Bronchial epithelial cell (primary cell): ENCODE results near the gene MICAL1. TPM values are rescaled to one million over a fixed set of nuclear protein-coding genes. Genes with fewer than 3 reads are reported as not detected.

Experiments used
- DNase-seq: peaks from one replicate; pipeline ENCODE4 v3.0.0-alpha.2; 2010; ENCODE audit warnings: low read depth
- FAIRE-seq: peaks from 2 replicates; lab custom pipeline; 2011; peaks lifted over from hg19 to GRCh38; lab: Jason Lieb, UNC
- H3K27me3 ChIP-seq: 2 replicates; pipeline ENCODE4 v1.5.1; 2011; ENCODE audit warnings: low read length; ENCODE audit not compliant: control insufficient read depth, insufficient read depth
- H3K36me3 ChIP-seq: 2 replicates; pipeline ENCODE4 v1.5.1; 2011; ENCODE audit warnings: low read length; ENCODE audit not compliant: control insufficient read depth, insufficient read depth
- H3K4me3 ChIP-seq: 2 replicates; pipeline ENCODE4 v1.5.1; 2011; ENCODE audit warnings: mild to moderate bottlenecking, low read depth, low read length, control low read depth
- total RNA-seq: library from RNA; depleted of rRNA; stranded (reverse); fragments of >200 nt; gene quantifications from 2 replicates; pipeline ENCODE4 v1.2.1, GENCODE V29; 2014
- TF ChIP-seq, protein P1 (sequence below): IDR thresholded peaks from 2 replicates; pipeline ENCODE4 v1.5.1; 2011; ENCODE audit warnings: mild to moderate bottlenecking, moderate library complexity, low read length, control low read depth, inconsistent platforms; ENCODE audit not compliant: insufficient read depth, severe bottlenecking

The MICAL1 gene, protein sequence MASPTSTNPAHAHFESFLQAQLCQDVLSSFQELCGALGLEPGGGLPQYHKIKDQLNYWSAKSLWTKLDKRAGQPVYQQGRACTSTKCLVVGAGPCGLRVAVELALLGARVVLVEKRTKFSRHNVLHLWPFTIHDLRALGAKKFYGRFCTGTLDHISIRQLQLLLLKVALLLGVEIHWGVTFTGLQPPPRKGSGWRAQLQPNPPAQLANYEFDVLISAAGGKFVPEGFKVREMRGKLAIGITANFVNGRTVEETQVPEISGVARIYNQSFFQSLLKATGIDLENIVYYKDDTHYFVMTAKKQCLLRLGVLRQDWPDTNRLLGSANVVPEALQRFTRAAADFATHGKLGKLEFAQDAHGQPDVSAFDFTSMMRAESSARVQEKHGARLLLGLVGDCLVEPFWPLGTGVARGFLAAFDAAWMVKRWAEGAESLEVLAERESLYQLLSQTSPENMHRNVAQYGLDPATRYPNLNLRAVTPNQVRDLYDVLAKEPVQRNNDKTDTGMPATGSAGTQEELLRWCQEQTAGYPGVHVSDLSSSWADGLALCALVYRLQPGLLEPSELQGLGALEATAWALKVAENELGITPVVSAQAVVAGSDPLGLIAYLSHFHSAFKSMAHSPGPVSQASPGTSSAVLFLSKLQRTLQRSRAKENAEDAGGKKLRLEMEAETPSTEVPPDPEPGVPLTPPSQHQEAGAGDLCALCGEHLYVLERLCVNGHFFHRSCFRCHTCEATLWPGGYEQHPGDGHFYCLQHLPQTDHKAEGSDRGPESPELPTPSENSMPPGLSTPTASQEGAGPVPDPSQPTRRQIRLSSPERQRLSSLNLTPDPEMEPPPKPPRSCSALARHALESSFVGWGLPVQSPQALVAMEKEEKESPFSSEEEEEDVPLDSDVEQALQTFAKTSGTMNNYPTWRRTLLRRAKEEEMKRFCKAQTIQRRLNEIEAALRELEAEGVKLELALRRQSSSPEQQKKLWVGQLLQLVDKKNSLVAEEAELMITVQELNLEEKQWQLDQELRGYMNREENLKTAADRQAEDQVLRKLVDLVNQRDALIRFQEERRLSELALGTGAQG
- 12.4 and 14.2 TPM in 2 replicates for total RNA-seq

DNA sequence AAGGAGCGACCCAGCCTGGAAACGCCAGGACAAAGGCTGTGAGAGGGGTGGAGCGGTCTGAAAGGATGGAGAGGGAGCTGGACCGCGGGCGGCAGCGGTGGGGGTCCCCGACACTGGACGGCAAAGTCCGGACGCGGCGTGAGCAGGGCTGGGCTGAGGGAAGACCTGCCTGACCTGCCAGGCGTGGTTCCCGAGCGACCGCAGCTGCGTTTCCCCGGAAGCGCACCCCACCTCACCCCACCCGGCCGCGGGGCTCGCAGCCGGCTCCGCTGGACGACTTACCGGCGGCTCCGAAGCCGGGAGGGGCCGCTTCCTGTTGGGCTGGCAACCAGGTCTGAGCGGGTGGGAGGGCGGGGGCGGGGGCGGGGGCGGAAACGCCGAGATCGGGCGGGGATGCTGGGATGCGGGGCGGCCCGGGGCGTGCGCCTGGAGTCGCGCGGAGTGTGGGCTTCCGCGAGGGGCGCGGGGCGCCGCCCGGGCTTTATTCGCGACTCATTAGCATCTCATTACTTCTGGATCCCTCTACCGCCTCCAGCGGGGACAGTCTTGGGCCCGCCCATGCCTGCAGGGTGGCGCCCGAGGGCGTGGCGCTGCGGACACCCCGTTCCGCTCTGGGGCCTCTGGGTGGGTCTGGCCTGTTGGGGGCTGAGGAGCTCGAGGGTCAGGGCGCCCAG, at the start of gene MICAL1:
MICAL1 (minus strand) TSS at position 336 of the 674 bp plus-strand sequence. CDS start 1,576 bp downstream, outside the sequence.
- FAIRE-seq (no peak), DNase-seq (peak; percentile 13)

DNA sequence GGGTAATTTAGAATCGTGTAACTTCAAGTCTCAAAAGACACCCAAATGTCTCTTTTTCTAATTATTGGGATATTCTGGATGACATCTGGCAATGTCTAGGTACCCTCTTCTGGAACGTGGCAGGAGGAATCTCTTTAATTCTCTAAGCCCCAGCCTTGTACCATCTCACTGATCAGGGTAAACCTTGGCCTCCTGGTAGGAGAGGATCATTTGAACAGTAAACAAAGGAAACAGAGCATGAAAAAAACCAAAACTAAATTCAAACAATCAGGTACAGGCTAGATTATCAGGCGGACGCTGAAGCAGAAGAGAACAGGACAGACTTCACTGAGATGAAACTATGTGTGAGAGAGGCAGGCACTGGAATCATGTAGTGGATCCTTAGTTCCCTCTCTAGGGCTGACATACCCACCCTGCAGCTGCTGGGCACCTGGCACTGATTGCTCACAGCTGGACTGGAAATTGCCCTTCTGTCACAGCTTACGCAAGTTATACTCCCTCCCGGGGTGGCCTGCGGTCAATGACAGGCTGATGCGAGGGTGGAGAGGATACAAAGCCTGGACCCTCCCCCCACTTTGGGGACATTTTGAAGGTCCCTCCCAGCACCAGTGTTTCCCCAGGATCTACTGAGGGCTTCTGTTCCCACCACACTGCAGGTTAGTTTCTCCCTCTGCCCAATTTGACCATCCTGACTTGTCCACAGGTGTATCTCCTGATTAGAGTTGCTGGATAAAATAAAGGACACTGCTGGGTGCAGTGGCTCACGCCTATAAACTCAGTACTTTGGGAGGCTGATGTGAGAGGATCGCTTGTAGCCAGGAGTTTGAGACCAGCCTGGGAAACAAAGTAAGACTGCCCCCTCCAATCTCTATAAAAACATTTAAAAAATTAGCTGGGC, 48.0 kb upstream of the MICAL1 start:
- TF ChIP-seq, protein P1, sequence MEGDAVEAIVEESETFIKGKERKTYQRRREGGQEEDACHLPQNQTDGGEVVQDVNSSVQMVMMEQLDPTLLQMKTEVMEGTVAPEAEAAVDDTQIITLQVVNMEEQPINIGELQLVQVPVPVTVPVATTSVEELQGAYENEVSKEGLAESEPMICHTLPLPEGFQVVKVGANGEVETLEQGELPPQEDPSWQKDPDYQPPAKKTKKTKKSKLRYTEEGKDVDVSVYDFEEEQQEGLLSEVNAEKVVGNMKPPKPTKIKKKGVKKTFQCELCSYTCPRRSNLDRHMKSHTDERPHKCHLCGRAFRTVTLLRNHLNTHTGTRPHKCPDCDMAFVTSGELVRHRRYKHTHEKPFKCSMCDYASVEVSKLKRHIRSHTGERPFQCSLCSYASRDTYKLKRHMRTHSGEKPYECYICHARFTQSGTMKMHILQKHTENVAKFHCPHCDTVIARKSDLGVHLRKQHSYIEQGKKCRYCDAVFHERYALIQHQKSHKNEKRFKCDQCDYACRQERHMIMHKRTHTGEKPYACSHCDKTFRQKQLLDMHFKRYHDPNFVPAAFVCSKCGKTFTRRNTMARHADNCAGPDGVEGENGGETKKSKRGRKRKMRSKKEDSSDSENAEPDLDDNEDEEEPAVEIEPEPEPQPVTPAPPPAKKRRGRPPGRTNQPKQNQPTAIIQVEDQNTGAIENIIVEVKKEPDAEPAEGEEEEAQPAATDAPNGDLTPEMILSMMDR: no peak
- Histone ChIP-seq H3K36me3 (no peaks in the 10 kb centered on the region), H3K4me3 (no peak overlapping the region), H3K27me3 (no peaks in the 10 kb centered on the region)
- no peak for FAIRE-seq
- no peak for DNase-seq

More for the DNA sequence above, at the start of gene MICAL1:
- H3K27me3 ChIP-seq: no peaks in the 10 kb centered on the region
- TF ChIP-seq, protein P1: peak; percentile 41
- peak within 1 kb of the TSS; percentile 70 for H3K4me3 ChIP-seq
- H3K36me3 ChIP-seq: peaks cover 3% of the 10 kb centered on the region

DNA sequence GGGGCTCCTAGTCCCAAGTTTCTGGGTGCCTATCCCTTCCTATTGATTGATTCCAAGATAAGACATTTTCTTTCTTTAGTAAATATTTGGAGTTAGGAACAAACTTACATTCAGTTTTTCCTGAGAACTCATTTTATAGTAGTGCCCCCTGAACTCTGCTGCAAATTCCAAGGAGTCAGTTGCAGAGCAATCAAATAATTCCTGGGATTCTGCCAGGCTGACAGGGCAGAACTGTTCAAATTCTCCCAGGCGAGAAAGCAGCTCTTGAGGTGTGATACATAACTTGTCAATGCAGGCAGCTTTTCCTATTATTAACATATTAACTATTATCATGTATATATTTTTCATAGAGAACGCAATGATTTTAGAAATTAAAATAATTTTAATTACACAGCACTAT, 43.4 kb upstream of the MICAL1 start:
- H3K27me3 ChIP-seq: no peaks in the 10 kb centered on the region
- no peak overlapping the region for H3K4me3 ChIP-seq
- no peaks in the 10 kb centered on the region for H3K36me3 ChIP-seq
- no peak for DNase-seq
- no peak for FAIRE-seq
- TF ChIP-seq, protein P1: no peak

DNA sequence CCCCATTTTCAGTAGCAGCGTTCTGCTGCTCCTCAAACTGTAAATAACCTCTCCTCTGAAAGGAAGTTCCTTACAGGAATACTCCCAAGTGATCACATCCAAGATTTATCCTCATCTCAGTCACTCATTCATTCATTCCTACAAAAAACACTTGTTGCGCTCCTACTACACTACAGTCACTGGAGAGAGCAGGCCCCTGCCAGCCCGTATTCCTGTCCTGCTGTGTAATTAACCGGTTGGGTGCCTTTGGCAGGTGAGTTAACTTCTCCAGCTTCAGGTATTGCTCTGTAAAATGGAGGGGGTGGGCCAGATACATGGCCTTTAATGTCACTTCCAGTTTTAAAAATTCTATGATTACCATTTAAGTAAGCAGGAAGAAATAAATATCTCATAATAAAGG, 42.5 kb upstream of the MICAL1 start:
- no peak overlapping the region for H3K4me3 ChIP-seq
- FAIRE-seq: no peak

More for the DNA sequence above, 42.5 kb upstream of the MICAL1 start:
- TF ChIP-seq, protein P1: no peak
- H3K27me3 ChIP-seq: no peaks in the 10 kb centered on the region
- no peaks in the 10 kb centered on the region for H3K36me3 ChIP-seq
- no peak for DNase-seq
